GM19099 (cell line): ENCODE results near the gene TMEFF2.

Experiments
- POLR2A ChIP-seq: IDR thresholded peaks from 3 replicates; pipeline ENCODE4 v1.6.1; 2011; ENCODE audit warnings: low read depth; ENCODE audit not compliant: insufficient read length; ENCODE audit errors: extremely low read depth

The TMEFF2 gene

DNA sequence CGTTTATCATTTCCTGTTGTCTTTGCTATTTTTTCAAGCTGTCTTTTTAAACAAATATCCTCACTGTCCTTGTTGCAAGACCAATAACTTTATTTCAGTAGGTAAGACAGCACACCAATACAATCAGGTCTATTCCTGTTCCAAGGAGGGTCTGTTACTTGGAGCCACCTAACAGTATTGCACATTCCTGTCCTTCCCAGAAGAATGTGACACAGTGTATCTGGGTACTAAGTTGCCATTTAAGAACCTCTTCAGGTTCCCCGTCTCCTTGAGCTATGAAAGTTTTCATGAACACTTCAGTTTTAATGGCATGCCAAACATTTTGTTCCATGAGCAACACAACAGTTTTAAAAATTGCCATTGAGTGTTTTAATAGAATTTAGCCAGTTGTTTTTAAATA lies 209.0 kb downstream of the TMEFF2 start:
- no peak for TF ChIP-seq POLR2A

DNA sequence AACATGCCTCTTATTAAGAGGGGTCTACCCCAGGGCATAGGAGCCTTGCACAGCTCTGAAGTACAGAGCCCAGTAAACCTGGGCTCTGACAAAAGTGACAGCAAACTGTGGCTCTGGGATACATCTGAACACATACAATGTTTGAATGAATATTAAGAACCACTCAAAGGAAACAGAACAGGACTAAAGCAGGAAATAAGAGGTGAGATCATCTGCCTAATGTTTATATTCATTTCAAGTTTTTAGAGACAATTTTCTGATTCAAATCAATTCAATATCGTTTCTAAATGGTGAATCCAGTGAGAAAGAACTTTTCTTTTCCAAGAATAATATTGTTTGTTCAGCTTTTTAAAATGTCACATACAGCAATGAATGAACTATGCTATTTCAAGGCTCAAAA lies 211.1 kb downstream of the TMEFF2 start:
- TF ChIP-seq POLR2A = no peak

DNA sequence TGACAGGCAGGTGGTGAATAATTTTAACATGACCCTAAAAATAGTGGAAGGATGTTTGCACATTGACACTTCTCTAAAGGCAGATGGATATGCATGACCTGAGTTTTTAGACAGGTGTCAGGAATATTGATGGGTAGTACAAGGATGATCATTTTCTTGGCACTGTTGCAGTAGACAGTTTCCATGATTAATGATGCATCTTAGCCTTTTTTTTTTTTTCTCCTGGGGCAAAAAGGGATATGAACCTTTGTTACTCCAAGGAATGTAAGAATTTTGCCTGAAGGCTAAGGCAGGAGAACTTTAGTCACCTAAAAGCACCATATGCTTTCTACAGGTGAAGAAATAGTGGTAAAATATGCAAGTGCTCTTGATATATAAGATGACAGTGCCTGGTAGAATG lies 211.5 kb downstream of the TMEFF2 start:
- no peak for TF ChIP-seq POLR2A

DNA sequence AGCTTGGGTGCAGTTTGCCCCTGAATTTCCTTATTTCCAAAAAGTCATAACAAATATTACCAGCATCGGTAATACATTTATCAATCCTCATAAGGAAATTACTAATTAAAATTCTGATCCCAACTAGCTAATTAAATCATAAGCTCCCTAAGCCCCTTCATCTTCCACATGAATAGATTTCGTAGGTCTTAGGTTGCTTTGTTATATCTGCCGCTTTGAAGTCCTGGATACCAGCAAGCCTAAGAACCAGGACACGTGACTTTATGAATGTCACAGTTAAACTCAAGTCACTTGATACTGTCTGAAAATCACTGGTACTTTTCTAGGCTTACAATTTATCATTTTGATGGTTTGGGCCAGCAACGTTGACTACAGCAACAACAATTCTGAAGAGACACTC lies 213.0 kb downstream of the TMEFF2 start:
- TF ChIP-seq POLR2A = no peak

DNA sequence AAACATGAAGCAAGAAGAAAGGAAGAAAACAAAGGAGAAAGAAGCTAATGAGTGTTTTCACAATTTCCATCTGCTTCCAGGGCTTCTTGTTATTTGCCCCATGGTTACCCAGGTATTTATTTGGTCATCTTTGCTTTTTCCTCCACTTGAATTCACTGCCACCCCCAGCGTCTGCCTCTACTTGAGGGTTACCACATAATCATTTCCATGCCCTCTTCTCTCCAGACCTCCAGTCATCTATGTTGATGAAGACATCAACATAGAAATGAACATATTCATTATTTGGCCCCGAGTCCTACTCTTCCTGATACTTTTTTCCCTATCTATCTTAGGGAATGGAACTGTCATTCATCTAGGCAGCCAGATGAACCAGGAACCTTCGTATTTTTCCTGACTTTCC lies 214.2 kb downstream of the TMEFF2 start:
- no peak for TF ChIP-seq POLR2A

DNA sequence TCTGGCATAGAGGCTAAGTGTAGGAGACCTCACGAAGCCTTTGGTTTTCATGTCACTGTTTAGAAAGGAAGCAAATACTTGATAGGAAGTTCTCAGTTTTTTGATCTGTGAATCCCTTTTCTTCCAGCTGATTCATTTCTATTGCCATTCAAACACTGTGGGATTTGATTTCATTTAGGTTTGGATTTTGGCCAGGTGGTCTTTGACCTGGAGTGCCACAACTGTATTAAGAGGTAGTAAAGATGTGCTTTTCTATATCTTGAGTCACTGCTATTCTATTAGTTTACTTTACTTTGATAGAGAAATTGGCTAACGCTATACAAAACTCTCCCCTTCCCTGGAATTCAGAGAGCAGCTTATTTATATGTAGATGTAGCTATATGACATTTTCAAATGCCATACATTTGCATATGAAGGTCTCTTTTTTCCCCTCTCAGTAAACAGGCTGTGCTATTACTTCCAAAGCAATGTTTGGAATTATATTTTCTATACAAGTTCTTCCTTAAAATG lies 215.5 kb downstream of the TMEFF2 start:
- no peak for TF ChIP-seq POLR2A

DNA sequence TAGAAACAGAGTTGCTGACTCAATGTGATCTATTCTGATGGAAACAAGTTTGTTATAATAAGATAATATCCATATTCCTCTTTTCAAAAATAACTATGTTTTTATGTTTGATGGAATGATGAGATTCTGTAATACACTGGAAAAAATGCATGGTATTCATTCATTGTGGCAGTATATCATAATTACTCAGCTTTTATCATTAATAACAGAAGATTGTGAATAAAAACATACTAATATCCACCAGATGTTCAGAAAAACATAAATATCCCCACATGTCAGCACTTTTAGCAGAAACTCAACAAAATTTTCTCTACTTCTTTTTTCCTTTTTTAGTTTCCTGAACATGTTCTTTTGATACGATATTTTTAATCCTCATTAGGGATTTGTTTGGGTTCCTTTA lies 217.0 kb downstream of the TMEFF2 start:
- TF ChIP-seq POLR2A = no peak

DNA sequence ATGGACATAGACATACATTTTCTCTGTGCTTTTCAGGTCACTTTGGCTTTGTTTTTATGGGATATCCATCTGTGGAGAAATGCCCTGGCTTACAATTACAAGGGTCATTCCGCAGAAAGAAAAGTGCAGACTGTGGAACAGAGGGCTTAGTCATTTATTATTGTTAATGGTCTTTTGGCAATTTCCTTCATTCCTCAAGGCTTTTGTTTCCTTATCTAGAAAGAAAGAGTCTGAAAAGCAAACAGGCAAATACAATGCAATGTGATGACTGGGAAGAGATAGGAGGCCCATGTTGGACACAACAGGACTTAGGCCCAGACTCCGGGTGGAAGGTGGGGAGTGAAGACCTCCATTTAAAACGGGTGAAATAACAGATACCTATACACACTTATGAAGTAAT lies 218.3 kb downstream of the TMEFF2 start:
- no peak for TF ChIP-seq POLR2A

DNA sequence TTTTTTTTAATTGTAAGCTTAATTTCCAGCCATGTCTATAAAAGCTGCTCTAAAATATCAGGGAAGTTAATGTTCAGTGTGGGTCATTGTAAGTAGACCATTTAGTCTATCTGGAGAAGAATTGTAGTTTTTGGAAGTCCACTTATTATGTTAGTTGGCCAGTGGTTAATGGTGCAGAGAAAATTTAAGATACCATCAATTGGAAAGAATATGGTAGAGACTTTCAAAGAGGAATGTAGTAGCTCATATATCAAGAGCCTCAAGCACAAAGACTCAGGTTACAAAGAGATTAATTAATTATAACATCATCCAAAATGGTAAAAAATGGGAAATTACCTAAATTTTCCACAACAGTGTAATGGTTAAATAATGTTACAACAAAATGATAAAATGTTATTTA lies 220.1 kb downstream of the TMEFF2 start:
- TF ChIP-seq POLR2A = no peak

DNA sequence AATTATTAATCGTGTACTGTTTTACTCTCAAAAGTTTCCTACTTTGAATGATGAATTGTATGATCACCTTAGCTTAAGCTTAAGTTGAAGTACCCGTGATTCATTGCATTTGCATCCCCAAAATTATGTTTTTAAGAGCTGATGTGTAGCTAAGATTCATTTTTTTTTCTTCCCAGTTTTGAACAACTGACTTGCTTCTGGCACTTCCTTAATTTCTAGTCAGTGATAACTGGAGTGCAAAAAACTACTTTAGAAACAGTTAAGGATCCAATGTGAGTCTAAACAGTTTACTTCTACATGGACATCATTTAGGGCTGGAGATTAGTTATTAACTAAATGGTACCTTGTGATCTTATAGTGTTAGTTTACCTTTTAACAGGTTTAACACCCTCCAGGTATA lies 223.9 kb downstream of the TMEFF2 start:
- no peak for TF ChIP-seq POLR2A

DNA sequence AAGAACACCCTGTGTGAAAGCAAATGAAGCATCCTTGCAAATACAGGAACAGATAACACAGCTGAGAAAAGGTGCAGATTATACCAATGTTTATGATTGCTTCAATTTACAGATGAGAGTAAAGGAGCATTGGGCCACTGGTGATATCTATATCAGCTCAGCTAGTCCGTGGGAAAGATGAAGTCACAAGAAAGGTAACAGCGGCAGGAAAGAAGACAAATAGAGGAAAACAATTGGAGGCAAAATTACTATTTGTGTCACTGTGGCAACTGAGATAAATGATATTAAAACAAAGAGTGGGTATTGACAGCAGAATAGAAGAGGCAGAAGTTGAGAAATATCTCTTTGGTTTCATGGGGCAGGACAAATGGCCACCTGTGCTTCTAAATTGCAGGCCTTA lies 226.6 kb downstream of the TMEFF2 start:
- TF ChIP-seq POLR2A = no peak

DNA sequence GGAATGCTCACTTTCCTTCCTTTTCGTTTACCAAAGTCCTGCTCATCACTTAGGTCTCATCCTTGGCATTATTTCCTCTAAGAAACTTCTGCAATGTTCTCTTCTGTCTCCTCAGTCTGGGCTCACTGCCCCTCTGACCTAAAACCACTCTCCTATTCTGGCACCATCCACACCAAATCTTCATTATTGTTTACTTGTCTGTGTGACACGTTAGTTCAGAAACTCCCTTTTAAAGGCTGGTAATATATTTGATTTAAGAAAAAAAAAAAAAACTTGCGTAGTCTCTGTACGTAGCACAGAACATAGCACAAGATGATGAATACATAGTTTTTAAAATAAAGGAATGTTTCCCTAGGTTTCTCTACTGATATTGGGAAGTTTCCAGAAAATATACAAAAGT lies 229.0 kb downstream of the TMEFF2 start:
- TF ChIP-seq POLR2A = no peak

DNA sequence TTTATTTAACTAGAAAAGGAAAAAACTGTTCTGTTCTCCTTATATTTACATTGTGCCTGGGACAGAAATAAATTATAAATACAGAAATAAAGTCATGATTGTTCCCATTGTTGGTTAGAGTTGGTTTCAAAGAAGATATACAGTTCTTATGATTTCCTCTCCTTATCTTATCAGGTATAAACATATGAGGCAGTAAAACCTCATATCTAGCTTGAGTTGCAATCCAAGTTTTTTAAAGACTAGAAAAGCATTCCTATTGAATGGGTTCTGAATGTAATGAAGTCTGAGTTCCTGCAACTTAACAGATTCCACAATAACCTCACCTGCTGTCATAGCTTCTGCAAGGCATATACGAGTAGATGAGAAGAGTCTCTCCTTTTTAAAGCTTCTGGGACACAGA lies 233.2 kb downstream of the TMEFF2 start:
- TF ChIP-seq POLR2A = no peak

DNA sequence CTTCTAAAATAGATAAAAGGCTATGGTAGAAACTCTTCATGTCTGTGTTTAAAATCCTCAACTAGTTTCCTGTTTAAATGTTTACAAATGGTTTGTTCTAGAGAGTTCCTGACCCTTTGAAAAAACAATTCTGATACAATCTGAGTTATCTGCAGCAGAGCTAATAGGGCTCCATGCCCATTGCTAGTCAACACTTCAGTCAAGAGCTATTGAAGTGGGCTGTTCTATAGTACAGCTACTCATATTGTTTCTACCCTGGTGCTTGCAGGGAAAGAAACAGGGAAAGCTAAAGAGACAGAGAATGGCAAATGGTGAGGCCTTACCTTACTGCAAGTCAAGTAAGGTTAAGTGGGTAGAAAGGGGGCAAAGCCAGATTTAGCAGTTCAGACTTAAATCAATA lies 235.5 kb downstream of the TMEFF2 start:
- TF ChIP-seq POLR2A = no peak

DNA sequence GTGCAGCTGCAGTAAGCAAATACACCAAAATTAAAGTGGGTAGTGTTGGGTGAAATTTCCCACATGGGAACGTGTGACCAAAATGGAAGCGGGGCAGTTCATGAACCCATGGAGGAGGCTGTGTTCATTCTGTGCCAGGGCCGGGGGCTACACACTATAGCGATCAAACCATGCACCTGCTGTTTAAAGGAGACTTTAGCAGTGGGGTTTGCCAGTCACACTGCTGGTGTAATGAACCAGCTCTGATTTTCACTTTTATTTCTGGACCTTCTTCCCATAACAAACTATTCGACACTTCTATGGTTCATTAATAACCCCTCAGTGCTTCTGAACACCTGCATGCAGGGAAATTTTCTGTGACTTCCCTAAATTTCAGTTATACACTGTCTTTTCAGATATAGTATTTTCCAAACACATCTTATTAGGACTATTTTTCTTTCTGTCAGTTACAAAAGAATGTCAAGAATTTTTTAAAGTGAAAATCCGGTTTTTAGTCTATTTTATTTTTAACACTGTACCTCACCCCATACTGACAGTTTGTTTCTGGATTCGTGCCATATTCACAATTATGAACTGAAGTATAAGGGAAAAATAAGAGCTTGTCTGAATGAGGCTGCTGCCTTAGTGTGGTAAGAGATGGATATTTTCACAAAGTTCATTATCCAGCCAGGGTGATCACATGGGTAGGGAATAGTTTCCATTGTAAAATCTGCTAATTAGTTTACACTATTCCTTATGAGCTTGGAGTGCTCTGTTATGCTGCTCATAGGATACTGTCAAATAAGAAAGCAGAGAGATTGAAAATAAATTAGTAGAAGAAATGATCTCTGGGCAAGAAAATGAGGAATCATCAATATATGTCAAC lies 236.5 kb downstream of the TMEFF2 start:
- TF ChIP-seq POLR2A = no peak

DNA sequence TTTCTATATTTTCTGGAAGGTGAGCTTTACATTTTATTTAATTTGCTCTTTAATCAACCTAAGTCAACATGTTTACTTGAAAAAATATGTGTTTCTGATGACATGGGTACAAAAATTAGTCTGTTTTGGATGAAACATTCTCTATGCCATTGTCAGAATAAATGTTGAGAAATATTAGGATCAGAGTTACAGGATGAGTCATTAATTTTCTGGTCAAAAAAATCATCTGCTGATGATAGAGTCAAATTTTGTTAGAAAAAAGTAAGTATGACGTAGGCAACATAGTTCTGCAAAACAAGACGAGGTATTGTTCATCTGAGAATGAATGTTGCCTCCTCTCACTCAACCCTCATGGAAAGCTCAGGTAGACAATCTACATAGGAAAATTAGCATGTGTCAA lies 240.3 kb downstream of the TMEFF2 start:
- no peak for TF ChIP-seq POLR2A
